OCI-LY1 (cell line): Measurements from ENCODE around the gene PIF1.

Experiments
- H2AFZ ChIP-seq: fragments of 200-600 bp; sonication (generic), shearing (Covaris generic); 2 replicates; pipeline ENCODE4 v1.6.0; 2014; ENCODE audit warnings: antibody characterized with exemption, mild to moderate bottlenecking, low read length
- H3F3A ChIP-seq: fragments of 200-600 bp; sonication (generic), shearing (Covaris generic); 2 replicates; pipeline ENCODE4 v1.6.0; 2014; ENCODE audit warnings: mild to moderate bottlenecking, antibody characterized with exemption, low read length, moderate library complexity; ENCODE audit not compliant: insufficient read depth
- H3K27ac ChIP-seq: fragments of 200-600 bp; sonication (generic); 2 replicates; pipeline ENCODE4 v1.5.1; 2014; ENCODE audit warnings: low read length, mixed run types, mild to moderate bottlenecking, low read depth; ENCODE audit not compliant: poor library complexity, severe bottlenecking
- H3K27me3 ChIP-seq: fragments of 200-600 bp; sonication (generic); 2 replicates; pipeline ENCODE4 v1.6.0; 2014; ENCODE audit warnings: antibody characterized with exemption, mild to moderate bottlenecking, low read length, moderate library complexity; ENCODE audit not compliant: insufficient read depth
- H3K36me3 ChIP-seq: fragments of 200-600 bp; sonication (generic); 2 replicates; pipeline ENCODE4 v1.6.1; 2014; ENCODE audit warnings: mild to moderate bottlenecking, antibody characterized with exemption, low read length, moderate library complexity, mixed read lengths; ENCODE audit not compliant: insufficient read depth
- H3K4me1 ChIP-seq: fragments of 200-600 bp; sonication (generic); 2 replicates; pipeline ENCODE4 v1.5.1; 2014; ENCODE audit warnings: mild to moderate bottlenecking, low read length, moderate library complexity; ENCODE audit not compliant: insufficient read depth, severe bottlenecking
- H3K4me2 ChIP-seq: fragments of 200-600 bp; sonication (generic), shearing (Covaris generic); 2 replicates; pipeline ENCODE4 v1.6.1; 2014; ENCODE audit warnings: low read length
- H3K4me3 ChIP-seq: fragments of 200-600 bp; sonication (generic); 2 replicates; pipeline ENCODE4 v1.5.1; 2014; ENCODE audit warnings: low read length, low read depth, mild to moderate bottlenecking, mixed read lengths; ENCODE audit not compliant: poor library complexity, severe bottlenecking
- H3K79me2 ChIP-seq: fragments of 200-600 bp; shearing (Covaris generic); 2 replicates; pipeline ENCODE4 v1.6.1; 2016; ENCODE audit warnings: mixed run types, low read length, mixed read lengths; ENCODE audit not compliant: insufficient read depth
- H3K9ac ChIP-seq: fragments of 200-600 bp; sonication (generic), shearing (Covaris generic); 2 replicates; pipeline ENCODE4 v1.6.1; 2014; ENCODE audit warnings: mild to moderate bottlenecking, low read length, mixed read lengths
- H3K9me2 ChIP-seq: fragments of 200-600 bp; sonication (generic), shearing (Covaris generic); 2 replicates; pipeline ENCODE4 v1.6.1; 2014; ENCODE audit warnings: low read depth, mild to moderate bottlenecking, low read length, mixed read lengths
- H3K9me3 ChIP-seq: fragments of 200-600 bp; shearing (Covaris generic); 2 replicates; pipeline ENCODE4 v1.6.1; 2014; ENCODE audit warnings: low read length, mixed read lengths
- H4K20me1 ChIP-seq: fragments of 200-600 bp; sonication (generic), shearing (Covaris generic); 2 replicates; pipeline ENCODE4 v1.6.0; 2016; ENCODE audit warnings: mild to moderate bottlenecking, low read length; ENCODE audit not compliant: insufficient read depth
- CTCF ChIP-seq: fragments of 200-600 bp; sonication (generic), shearing (Covaris generic); IDR thresholded peaks from 2 replicates; pipeline ENCODE4 v1.5.1; 2017; ENCODE audit warnings: mild to moderate bottlenecking, antibody characterized with exemption, low read length, moderate library complexity, mixed read lengths
- EZH2 ChIP-seq: fragments of 200-600 bp; sonication (generic), shearing (Covaris generic); IDR thresholded peaks from 2 replicates; pipeline ENCODE4 v1.8.0; 2017; ENCODE audit warnings: borderline replicate concordance, mixed run types, mild to moderate bottlenecking, antibody characterized with exemption, low read length, moderate library complexity, mixed read lengths

The PIF1 gene

GRCh38 chr15:64772964-64773363, 52.5 kb downstream of the PIF1 start:
- no peaks in the 10 kb centered on the region for H3K36me3 ChIP-seq
- peaks cover 12% of the 10 kb centered on the region; the same call in 1 of the 2 replicates for H3K27me3 ChIP-seq
- H3K9ac ChIP-seq = no peak overlapping the region
- H3K4me2 ChIP-seq = no peak overlapping the region
- H3K4me3 ChIP-seq = no peak overlapping the region
- H3F3A ChIP-seq = no peaks in the 10 kb centered on the region
- no peaks in the 10 kb centered on the region for H3K79me2 ChIP-seq
- no peaks in the 10 kb centered on the region for H3K9me2 ChIP-seq
- no peak overlapping the region for H2AFZ ChIP-seq
- no peaks in the 10 kb centered on the region for H3K4me1 ChIP-seq
- no peaks in the 10 kb centered on the region for H3K9me3 ChIP-seq
- H4K20me1 ChIP-seq = no peaks in the 10 kb centered on the region
- TF ChIP-seq EZH2 (no peak), CTCF (no peak)
- H3K27ac ChIP-seq = no peak overlapping the region

GRCh38 chr15:64772488-64772887, 53.0 kb downstream of the PIF1 start:
- Histone ChIP-seq H3K27ac (no peak overlapping the region), H3K9me2 (no peaks in the 10 kb centered on the region), H3K79me2 (no peaks in the 10 kb centered on the region), H3K27me3 (peaks cover 10% of the 10 kb centered on the region; the same call in 1 of the 2 replicates), H3K9ac (no peak overlapping the region), H2AFZ (no peak overlapping the region), H3K36me3 (no peaks in the 10 kb centered on the region), H3K4me3 (no peak overlapping the region), H3K4me1 (peaks cover 1% of the 10 kb centered on the region), H3F3A (no peaks in the 10 kb centered on the region), H3K4me2 (no peak overlapping the region), H3K9me3 (no peaks in the 10 kb centered on the region), H4K20me1 (no peaks in the 10 kb centered on the region)
- TF ChIP-seq CTCF = no peak
- TF ChIP-seq EZH2 = no peak

GRCh38 chr15:64770626-64771025, 54.8 kb downstream of the PIF1 start:
- Histone ChIP-seq H2AFZ (no peak overlapping the region), H3K79me2 (no peaks in the 10 kb centered on the region), H3K4me2 (no peak overlapping the region), H3K9me2 (no peaks in the 10 kb centered on the region), H3F3A (no peaks in the 10 kb centered on the region), H3K4me3 (no peak overlapping the region), H3K4me1 (peaks cover 8% of the 10 kb centered on the region), H3K36me3 (no peaks in the 10 kb centered on the region), H3K9ac (no peak overlapping the region), H3K27ac (no peak overlapping the region), H4K20me1 (no peaks in the 10 kb centered on the region), H3K9me3 (no peaks in the 10 kb centered on the region), H3K27me3 (0 out of 2 replicates have a peak, but pooled peaks cover 5% of the 10 kb centered on the region)
- TF ChIP-seq EZH2 = no peak
- no peak for TF ChIP-seq CTCF
